ENCODE results near the gene SSNA1. TPM values are rescaled to one million over a fixed set of nuclear protein-coding genes. Genes with fewer than 3 reads are reported as not detected.

Gene SSNA1
- total RNA-seq, 4 donors from 2014 or later = 67.1 to 124 (median 96.7) TPM

DNA sequence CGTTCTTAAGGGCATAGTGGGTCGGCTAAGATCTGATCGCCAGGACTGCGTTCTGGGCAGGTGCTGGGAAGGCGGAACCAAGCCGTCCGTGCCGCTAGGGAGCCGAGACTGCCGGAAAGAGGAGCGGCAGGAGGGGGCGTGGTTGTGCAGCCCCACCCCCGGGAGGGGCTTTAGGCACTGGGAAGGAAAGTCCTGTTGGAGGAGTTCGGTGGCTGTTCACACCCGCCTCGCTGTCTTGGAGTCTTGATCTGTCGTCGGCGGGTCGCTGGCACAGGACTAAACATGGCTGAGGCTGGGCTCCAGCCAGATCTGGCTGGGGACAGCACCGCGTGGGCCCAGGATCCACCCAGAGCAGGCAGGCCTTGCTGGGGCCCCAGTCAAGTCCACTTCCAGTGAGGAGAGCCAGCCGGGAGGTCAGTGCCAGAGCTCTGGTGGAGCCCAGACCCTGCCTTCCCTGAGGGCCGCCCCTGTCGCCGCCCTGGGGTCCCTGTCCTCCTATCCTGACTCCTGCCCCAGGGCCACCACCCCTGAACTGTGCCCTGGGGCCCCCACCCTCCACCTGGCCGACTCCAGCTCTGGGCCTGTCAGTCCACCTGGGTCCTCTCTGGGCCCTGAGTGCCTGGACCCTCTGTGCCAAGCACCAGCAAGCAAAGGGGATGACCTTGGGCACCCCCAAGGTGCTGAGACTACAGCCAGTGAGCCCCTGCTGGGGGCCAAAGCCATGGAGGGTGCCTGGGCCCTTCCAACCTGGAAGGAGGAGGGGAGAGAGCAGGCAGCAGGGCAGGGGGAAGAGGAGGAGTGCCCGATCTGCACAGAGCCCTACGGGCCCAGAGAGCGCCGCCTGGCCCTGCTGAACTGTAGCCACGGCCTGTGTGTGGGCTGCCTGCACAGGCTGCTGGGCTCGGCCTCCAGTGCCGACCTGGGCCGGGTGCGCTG lies 29.1 kb downstream of the SSNA1 start:
- no peak for DNase-seq
- WGBS, 2 donors = 49% methylated on average over 9 of the region's 36 CpGs; no CpG with 5 or more reads in 1 of the 2 donors
- Histone ChIP-seq H3K36me3 (peaks cover 0 to 29% (median 0%) of the 10 kb centered on the region in 3 donors), H3K4me1 (peaks cover 22 to 57% (median 25%) of the 10 kb centered on the region in 3 donors), H3K4me3 (peak overlapping the region; percentile 37 to 66 (median 50)), H3K9me3 (no peaks in the 10 kb centered on the region), H3K27me3 (no peaks in the 10 kb centered on the region), H3K27ac (peak overlapping the region; percentile 83 to 92 (median 90))
- intact Hi-C loops (cut with DNase I) = no loop called here
- TF ChIP-seq POLR2A (IDR thresholded peaks at IDR 0.05) = peak in 2 of 4 donors; percentile 50 to 70
- TF ChIP-seq, protein P1, sequence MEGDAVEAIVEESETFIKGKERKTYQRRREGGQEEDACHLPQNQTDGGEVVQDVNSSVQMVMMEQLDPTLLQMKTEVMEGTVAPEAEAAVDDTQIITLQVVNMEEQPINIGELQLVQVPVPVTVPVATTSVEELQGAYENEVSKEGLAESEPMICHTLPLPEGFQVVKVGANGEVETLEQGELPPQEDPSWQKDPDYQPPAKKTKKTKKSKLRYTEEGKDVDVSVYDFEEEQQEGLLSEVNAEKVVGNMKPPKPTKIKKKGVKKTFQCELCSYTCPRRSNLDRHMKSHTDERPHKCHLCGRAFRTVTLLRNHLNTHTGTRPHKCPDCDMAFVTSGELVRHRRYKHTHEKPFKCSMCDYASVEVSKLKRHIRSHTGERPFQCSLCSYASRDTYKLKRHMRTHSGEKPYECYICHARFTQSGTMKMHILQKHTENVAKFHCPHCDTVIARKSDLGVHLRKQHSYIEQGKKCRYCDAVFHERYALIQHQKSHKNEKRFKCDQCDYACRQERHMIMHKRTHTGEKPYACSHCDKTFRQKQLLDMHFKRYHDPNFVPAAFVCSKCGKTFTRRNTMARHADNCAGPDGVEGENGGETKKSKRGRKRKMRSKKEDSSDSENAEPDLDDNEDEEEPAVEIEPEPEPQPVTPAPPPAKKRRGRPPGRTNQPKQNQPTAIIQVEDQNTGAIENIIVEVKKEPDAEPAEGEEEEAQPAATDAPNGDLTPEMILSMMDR (IDR thresholded peaks at IDR 0.05) = peak in 2 of 6 experiments; percentile 11 to 15

DNA sequence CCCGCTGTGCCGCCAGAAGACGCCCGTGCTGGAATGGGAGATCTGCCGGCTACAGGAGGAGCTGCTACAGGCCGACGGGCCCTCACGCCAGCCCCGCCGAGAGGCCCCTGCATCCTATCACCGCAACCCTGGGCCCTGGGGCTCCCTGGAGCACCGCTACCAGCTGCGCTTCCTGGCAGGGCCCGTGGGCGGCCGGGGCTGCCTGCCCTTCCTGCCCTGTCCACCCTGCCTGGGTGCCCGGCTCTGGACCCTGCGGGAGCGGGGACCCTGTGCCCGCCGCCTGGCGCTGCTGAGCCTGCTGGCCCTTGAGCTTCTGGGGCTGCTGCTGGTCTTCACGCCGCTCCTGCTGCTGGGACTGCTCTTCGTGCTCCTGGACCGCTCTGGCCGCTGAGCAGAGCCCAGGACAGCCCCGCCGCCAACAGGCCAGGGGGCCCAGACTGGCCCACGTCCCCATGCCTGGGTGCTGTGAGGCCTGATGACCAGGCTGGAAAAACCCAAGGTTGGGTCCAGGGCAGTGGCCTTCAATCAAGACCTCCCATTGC lies 29.8 kb downstream of the SSNA1 start:
- DNase-seq = no peak
- Histone ChIP-seq H3K27me3 (no peaks in the 10 kb centered on the region), H3K27ac (peak overlapping the region; percentile 83 to 92 (median 90)), H3K4me3 (peak overlapping the region; percentile 37 to 66 (median 50)), H3K9me3 (no peaks in the 10 kb centered on the region), H3K36me3 (peaks cover 0 to 29% (median 0%) of the 10 kb centered on the region in 3 donors), H3K4me1 (peaks cover 28 to 64% (median 31%) of the 10 kb centered on the region in 3 donors)
- WGBS, 2 donors = 67% methylated on average over 2 of the region's 30 CpGs; no CpG with 5 or more reads in 1 of the 2 donors
- TF ChIP-seq POLR2A (IDR thresholded peaks at IDR 0.05) = no peak
- TF ChIP-seq, protein P1 (IDR thresholded peaks at IDR 0.05) = no peak
- intact Hi-C loops (cut with DNase I) = no loop called here

DNA sequence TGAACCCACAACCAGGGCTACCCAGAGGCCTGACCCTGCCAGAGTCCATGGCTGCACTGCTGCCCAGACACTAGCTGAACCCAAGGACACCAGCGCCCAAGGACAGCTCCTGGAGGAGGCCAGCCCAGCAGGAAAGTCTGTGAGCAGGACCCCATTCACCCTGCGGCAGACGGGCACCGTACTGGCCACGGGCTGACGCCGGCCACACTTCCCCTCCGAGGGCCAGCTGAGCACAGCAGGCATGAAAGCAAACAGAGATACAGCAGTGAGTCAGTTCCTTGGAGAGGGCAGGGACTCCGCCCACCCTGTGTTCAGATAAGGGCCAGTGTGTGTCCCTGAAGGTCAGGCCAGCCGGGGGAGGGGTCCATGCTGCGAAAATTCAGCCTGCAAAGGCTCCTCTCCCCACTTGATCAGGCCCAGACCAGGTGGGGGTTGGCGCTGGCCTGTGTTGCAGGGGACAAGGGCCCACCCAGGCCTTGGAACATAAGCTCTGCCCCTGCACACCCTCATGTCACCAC lies 30.3 kb downstream of the SSNA1 start:
- H3K4me1 ChIP-seq = peaks cover 28 to 66% (median 33%) of the 10 kb centered on the region in 3 donors
- peak overlapping the region; percentile 37 to 66 (median 50) for H3K4me3 ChIP-seq
- no peak for DNase-seq
- WGBS, 2 donors = 69% methylated on average over 4 of the region's 12 CpGs; no CpG with 5 or more reads in 1 of the 2 donors
- TF ChIP-seq, protein P1 (IDR thresholded peaks at IDR 0.05) = no peak
- no peak for TF ChIP-seq POLR2A (IDR thresholded peaks at IDR 0.05)
- H3K27ac ChIP-seq = peak overlapping the region in 3 of 4 donors; percentile 83 to 92 (median 91)
- H3K36me3 ChIP-seq = peaks cover 0 to 29% (median 0%) of the 10 kb centered on the region in 3 donors
- no peaks in the 10 kb centered on the region for H3K27me3 ChIP-seq
- no peaks in the 10 kb centered on the region for H3K9me3 ChIP-seq
- intact Hi-C loops (cut with DNase I) = no loop called here

DNA sequence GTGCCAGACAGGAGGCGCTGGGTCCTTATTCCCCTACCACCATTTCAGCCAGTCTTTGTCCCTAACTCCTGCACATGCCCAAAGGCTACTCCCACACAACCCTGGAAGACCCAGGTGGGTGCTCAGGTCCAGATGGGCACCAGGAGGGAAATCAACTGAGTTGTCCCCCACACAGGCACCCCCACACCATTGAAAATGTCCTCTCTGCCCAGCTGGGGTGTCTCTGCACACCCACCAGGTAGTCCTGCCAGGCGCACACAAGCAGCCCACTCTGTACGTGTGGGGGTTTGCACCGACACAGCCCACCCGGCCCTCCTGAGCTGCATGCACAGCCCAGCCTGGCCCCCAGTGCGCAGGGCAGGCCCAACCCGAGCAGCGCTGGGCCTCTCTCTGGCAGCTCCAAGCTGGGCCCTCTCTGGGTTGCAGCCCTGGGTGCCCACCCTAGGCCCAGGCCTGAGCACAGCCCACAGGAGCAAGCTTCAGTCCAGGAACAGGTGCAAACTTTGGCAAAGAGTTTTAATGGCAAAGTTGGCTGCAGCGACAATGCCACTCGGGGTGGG lies 31.4 kb downstream of the SSNA1 start:
- Histone ChIP-seq H3K36me3 (peaks cover 0 to 19% (median 0%) of the 10 kb centered on the region in 3 donors), H3K27ac (no peak overlapping the region), H3K4me3 (no peak overlapping the region), H3K9me3 (no peaks in the 10 kb centered on the region), H3K4me1 (peaks cover 38 to 76% (median 44%) of the 10 kb centered on the region in 3 donors), H3K27me3 (no peaks in the 10 kb centered on the region)
- intact Hi-C loops (cut with DNase I) = no loop called here
- no peak for DNase-seq
- WGBS, 2 donors = 92% methylated on average over 2 of the region's 10 CpGs
- TF ChIP-seq, protein P1 (IDR thresholded peaks at IDR 0.05) = no peak
- TF ChIP-seq POLR2A (IDR thresholded peaks at IDR 0.05) = no peak

Data from esophagus squamous epithelium (tissue), 5 donors.